NCI-H82 (cell line): ENCODE data around the gene PLAAT2.
"Not testable (repeated sequence)": the region's sequence is repeated elsewhere in the genome, so short reads cannot be mapped to it uniquely, and the experiment has no call there.

Source experiments
- DNase-seq: peaks from one replicate; lab custom pipeline; 2025; lab: John Stamatoyannopoulos, UW

Gene PLAAT2

DNA sequence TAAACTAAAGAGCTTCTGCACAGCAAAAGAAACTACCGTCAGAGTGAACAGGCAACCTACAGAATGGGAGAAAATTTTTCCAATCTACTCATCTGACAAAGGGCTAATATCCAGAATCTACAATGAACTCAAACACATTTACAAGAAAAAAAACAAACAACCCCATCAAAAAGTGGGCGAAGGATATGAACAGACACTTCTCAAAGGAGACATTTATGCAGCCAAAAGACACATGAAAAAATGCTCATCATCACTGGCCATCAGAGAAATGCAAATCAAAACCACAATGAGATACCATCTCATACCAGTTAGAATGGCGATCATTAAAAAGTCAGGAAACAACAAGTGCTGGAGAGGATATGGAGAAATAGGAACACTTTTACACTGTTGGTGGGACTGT, 15.7 kb upstream of the PLAAT2 start:
- DNase-seq, result not testable (repeated sequence)

DNA sequence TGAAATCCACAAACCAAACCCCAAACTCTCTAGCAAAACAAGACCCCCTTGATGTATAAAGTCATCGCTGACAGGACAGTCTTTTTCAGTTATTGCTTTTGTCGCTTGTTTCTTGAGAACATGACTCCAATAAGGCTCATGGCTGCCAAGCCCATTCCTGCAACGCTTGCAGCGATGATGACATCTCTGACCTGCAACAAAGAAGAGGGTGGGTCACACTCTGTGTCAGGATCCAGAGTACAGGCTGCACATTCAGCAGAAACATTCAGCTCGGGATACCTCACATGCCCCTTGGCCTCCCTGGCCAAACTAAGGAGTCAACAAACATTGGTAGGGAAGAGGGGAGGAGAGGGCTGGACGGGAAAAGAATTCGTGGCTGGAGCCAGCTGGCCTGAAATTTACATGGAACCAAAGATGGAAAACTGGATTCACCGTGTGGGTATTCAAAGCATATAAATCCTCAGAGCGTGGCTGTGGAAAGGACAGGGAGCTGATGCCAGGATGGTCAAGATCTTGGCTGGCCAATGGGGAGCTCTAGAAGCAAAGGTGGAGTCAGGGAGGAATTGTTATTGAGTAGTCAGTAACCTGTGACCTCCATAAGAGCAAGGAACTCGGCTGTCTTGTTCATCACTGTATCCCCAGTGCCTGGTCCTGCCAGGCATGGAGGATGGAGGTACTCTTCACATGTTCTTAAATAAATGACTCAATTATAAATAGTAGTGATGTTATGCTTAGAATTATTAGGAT, 11.8 kb upstream of the PLAAT2 start:
- no peak for DNase-seq

DNA sequence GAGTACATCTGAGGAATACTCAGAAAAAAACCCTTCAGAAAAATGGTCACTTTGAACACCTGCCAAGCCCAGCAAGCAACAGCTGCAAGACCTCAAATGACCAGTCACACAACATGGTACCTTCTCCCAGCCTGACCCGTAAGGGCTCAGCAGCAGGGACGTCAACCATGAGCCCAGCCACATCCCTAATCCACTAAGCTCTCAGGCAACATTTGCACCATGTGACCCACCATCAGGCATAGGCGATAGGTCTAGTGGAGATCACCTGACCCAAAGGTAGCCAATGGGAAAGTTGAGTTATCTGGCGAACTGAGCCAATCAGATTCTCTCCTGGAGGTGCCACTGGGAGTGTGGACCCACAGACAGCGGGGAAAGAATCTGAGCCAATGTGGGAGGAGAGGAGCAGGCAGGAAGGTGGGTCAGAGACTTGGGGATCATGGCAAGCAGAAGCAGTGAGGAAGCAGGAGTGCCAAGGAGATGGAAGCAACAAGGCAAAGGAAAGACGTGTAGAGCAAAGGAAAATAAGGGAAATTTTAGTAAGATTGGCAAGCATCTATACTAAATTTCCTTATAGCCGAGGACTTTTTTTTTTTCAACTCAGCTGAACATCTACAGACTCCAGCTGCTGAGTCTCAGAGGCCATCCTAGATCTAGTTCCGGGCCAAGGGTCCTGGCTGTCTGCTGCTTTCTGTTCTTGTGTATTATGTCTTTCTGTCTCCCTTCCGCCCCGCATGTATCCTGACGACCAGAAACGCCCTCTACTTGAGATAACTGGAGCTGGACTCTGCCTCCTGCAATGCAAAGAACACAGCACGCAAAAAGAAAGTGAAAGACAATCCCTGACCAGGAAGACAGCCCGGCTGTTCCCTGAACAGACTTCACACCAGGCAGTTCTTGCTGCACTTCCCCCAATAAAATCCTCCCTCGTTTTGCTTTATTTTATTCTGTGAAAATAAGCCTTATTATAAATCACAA, 11.0 kb upstream of the PLAAT2 start:
- peak; percentile 30 for DNase-seq

- DNase-seq, result no peak
Measured at GRCh38 chr11:63572026-63572688, 9.0 kb upstream of the PLAAT2 start.

- DNase-seq, result no peak
Measured at GRCh38 chr11:63569570-63569969, 6.4 kb upstream of the PLAAT2 start.

DNA sequence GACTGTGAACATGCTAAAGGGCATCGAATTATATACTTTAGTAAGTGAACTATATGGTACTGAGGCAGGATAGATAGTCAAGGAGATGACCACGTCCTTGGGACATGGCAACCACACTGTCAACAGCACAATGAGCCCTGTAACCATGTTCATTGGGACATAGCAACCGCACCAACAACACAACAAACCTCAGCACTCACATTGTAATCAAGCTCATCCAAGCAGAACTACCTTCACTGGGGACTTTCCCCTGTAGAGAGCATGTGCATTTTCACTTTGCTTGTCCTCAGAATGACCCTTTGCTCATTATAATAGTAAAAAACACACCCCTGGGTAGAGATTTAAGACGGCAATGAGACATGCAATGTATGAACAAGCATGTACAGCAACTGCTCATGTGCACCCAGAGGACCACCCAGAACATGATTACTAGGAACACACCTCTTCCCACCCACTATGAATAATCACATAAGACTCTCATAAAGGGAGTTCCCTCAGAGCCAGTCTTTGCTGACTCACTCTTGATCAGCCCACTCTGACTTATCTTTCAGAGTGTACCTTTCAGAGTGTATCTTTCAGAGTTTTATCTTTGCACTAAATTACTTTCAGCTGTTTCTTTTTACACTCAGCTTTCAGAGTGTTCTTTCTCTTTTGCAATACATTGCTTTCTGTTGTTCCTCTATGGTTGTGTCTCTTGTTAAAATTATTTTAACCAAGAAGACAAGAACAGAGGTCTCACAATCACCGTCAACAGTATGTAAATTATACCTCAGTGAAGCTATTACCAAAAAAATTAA, 4.1 kb upstream of the PLAAT2 start:
- DNase-seq, result no peak

DNA sequence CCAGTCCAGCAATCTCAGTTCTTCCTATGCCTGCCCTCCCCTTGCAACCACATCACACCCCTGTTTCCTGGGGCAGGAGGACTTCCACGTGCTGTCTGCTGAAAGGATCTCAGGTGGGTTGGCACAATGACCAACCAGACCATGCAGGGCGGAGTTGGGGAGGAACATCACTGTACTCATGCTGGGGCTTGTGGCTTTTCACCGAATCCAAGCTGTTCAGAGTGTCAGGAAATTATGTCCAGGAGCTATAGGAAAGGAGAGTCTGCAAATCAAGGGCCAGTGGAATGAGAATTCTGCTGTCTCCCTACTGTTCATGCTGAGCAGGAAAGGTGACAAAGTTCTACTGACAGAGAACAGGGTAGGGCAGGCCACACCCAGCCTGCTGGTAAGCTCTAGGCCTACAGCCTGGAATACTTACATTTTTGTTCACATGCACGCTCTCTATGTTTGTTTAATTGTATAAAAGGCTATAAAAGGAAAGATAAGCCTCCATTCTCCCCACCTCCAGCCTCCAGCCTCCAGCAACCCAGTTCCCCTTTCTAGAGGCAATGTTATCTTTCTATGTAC, 1.7 kb upstream of the PLAAT2 start:
- no peak for DNase-seq

DNA sequence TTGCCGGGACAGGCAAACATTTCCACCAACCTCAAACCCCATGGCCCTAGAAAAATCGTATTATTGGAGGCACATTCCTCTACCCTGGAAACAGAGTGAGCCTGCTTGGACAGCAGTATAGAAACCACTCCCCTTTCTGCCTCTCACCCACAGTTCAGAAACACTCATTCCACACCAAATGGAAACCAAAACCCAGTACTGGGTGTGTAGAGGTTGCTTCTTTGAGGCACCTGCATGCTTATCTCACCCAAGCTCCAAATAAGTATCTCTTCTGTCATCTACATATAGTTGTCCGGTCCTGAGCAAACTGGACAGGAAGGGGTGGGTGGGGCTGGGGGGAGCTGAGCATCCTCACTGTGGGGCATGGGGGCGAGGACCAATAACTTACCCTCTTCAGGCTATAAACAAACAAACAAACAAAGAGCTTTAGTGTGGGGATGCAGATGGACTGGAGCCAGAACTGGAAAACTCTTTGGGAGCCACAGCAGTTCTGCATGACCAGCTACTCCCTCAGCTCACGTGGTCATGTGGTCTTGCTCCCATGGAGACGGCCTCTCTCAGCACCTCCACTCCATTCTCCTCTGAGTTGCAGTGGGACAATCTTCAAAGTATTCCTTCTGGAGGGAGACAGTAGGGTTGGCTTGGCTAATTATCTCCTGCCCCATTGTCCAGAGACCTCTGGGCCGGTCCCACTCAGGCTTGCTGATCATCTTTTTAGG, 1.0 kb upstream of the PLAAT2 start:
- DNase-seq, result no peak

- no peak for DNase-seq
Measured at GRCh38 chr11:63560506-63561180, 2.5 kb downstream of the PLAAT2 start.

GRCh38 chr11:63558459-63559157, 4.6 kb downstream of the PLAAT2 start:
- no peak for DNase-seq

- DNase-seq, result peak; percentile 12
Measured at GRCh38 chr11:63557570-63557969, 5.6 kb downstream of the PLAAT2 start.

- no peak for DNase-seq
Measured at GRCh38 chr11:63556404-63557013, 6.7 kb downstream of the PLAAT2 start.

DNA sequence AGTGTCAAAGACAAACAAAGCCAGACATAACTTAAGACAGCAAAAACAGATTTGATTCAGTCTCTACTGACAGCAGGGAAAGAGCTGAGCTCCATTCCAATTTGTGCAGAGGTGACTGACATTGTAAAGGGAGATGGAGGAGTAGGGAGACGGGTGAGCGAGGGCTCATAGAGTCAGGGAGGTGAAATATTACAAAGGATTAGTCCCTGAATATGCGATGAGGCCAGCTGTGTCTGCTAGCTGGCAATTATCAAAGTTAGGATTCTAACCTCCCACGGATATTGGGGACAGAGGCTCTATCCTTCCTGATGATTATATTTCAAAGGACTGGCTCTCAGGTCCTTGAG, 8.3 kb downstream of the PLAAT2 start:
- no peak for DNase-seq

DNA sequence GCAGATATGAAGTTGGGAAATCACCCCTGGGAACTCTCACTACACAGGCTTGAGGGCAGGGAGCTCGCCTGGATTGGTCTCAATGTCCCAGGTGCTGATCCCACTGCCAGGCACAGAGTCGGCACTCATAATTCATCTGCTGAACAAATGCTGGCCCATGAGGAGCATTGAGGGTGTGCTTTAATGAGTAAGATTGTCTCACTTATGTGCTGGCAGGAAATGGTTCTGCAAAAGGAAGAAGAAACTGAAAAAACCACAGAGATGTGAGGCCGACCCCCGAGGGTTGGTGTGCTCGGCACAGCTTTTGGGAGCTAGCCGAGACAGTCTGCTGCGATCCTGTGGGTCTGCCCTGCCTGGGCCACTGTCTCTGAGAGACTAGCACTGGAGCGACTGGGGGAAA, 9.4 kb downstream of the PLAAT2 start:
- DNase-seq, result no peak

DNA sequence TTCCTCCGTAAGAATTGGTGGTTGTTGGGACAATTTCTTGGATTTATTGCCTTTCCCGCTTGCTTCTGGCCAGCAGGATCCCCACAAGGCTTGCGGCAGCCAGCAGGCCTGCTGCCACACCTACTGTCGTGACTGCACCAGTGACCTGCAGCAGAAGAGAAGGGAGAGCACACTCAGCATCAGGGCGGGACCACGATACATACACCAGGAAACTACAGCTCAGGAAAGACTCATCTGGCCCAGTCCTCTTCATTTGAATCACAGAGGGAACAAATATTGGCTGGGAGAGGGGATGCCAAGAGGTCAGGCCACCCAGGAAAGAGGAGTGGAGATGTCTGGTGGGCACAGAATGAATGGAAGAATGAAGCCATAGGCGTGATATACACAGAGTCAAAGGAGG, 10.3 kb downstream of the PLAAT2 start:
- no peak for DNase-seq

DNA sequence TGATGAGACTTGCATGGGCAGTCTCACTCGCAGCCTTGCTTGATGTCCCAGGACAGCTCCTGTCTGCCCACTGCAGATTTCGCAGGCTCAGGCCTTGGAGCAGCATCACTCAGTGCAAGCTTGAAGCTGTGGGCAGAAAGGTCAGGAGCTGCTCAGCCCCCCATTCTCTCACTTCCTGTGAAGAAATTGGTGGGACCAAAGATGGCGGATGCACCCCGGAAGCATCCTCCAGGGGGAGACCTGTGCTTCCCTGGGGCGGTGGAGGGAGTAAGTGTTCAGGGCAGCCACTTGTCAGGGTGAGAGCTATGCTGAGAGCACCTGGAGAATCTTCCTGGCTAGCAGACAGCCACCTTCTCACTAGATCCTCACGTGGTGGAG, 11.3 kb downstream of the PLAAT2 start:
- DNase-seq, result no peak

- no peak for DNase-seq
Measured at GRCh38 chr11:63551091-63551888, 11.9 kb downstream of the PLAAT2 start.

DNA sequence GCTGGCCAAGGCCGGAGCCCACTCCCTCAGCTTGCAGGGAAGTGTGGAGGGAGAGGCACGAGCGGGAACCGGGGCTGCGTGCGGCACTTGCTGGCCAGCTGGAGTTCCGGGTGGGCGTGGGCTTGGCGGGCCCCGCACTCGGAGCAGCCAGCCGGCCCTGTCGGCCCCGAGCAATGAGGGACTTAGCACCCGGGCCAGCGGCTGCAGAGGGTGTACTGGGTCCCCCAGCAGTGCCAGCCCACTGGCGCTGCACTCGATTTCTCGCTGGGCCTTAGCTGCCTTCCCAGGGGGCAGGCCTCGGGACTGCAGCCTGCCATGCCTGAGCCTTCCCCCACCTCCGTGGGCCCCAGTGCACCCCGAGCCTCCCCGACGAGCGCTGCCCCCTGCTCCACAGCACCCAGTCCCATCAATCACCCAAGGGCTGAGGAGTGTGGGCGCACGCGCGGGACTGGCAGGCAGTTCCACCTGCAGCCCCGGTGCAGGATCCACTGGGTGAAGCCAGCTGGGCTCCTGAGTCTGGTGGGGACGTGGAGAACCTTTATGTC, 13.0 kb downstream of the PLAAT2 start:
- not testable (repeated sequence) for DNase-seq
